ENCODE results near the gene ROBO1. TPM values are rescaled to one million over a fixed set of nuclear protein-coding genes. Genes with fewer than 3 reads are reported as not detected.
A peak's percentile ranks its signal among the peaks of the same experiment; 100 is the strongest.

The ROBO1 gene
- total RNA-seq, 1 experiment from 2014 or later = 24.7 TPM

- no peak for DNase-seq (ENCODE audit: low spot score)
These were observed 605.1 kb downstream of the ROBO1 start for GRCh38 chr3:79162653-79163052.

GRCh38 chr3:79161941-79162340, 605.9 kb downstream of the ROBO1 start:
- DNase-seq (ENCODE audit: low spot score) = no peak

GRCh38 chr3:79160421-79160820, 607.4 kb downstream of the ROBO1 start:
- no peak for DNase-seq (ENCODE audit: low spot score)

- DNase-seq (ENCODE audit: low spot score) = no peak
These were observed 608.1 kb downstream of the ROBO1 start for GRCh38 chr3:79159736-79160135.

GRCh38 chr3:79157191-79157590, 610.6 kb downstream of the ROBO1 start:
- DNase-seq (ENCODE audit: low spot score) = no peak

GRCh38 chr3:79154865-79155264, 612.9 kb downstream of the ROBO1 start:
- no peak for DNase-seq (ENCODE audit: low spot score)

- no peak for DNase-seq (ENCODE audit: low spot score)
These were observed 619.0 kb downstream of the ROBO1 start for GRCh38 chr3:79148786-79149185.

- DNase-seq (ENCODE audit: low spot score) = no peak
These were observed 621.8 kb downstream of the ROBO1 start for GRCh38 chr3:79146024-79146423.

GRCh38 chr3:79140708-79141107, 627.1 kb downstream of the ROBO1 start:
- DNase-seq (ENCODE audit: low spot score) = no peak

GRCh38 chr3:79139395-79140068, 628.3 kb downstream of the ROBO1 start:
- no peak for DNase-seq (ENCODE audit: low spot score)

- no peak for DNase-seq (ENCODE audit: low spot score)
These were observed 642.3 kb downstream of the ROBO1 start for GRCh38 chr3:79125313-79125984.

GRCh38 chr3:79115458-79115857, 652.3 kb downstream of the ROBO1 start:
- no peak for DNase-seq (ENCODE audit: low spot score)

- no peak for DNase-seq (ENCODE audit: low spot score)
These were observed 653.9 kb downstream of the ROBO1 start for GRCh38 chr3:79113876-79114275.

- DNase-seq (ENCODE audit: low spot score) = no peak
These were observed 656.3 kb downstream of the ROBO1 start for GRCh38 chr3:79111375-79112052.

GRCh38 chr3:79109754-79110153, 658.0 kb downstream of the ROBO1 start:
- no peak for DNase-seq (ENCODE audit: low spot score)

GRCh38 chr3:79103307-79103706, 664.5 kb downstream of the ROBO1 start:
- no peak for DNase-seq (ENCODE audit: low spot score)

- DNase-seq (ENCODE audit: low spot score) = no peak
These were observed 669.7 kb downstream of the ROBO1 start for GRCh38 chr3:79097964-79098660.

- no peak for DNase-seq (ENCODE audit: low spot score)
These were observed 673.1 kb downstream of the ROBO1 start for GRCh38 chr3:79094654-79095053.

- DNase-seq (ENCODE audit: low spot score) = peak; percentile 30
These were observed 681.3 kb downstream of the ROBO1 start for GRCh38 chr3:79086514-79086913.

- DNase-seq (ENCODE audit: low spot score) = no peak
These were observed 682.6 kb downstream of the ROBO1 start for GRCh38 chr3:79085171-79085570.

- DNase-seq (ENCODE audit: low spot score) = no peak
These were observed 686.5 kb downstream of the ROBO1 start for GRCh38 chr3:79081335-79081734.

GRCh38 chr3:79074558-79074957, 693.2 kb downstream of the ROBO1 start:
- DNase-seq (ENCODE audit: low spot score) = no peak

Measured in H4 (cell line).